ENCODE data around the gene ZBTB17. TPM values are rescaled to one million over a fixed set of nuclear protein-coding genes. Genes with fewer than 3 reads are reported as not detected.
A peak's percentile ranks its signal among the peaks of the same experiment; 100 is the strongest.
"Not testable (repeated sequence)": the region's sequence is repeated elsewhere in the genome, so short reads cannot be mapped to it uniquely, and the experiment has no call there.

ZBTB17 gene
- total and polyA plus RNA-seq, 4 donors: 16.7 to 50.8 (median 39.0) TPM

- no peak for DNase-seq (ENCODE audit: low read depth in 4 of 6, low spot score in 6 of 6)
- H3K27ac ChIP-seq (ENCODE audit: low read depth, low read length): no peak overlapping the region
- 94% methylated on average over 11 of the region's 11 CpGs for WGBS (ENCODE audit: insufficient coverage)
- H3K27me3 ChIP-seq (ENCODE audit: control insufficient read depth, insufficient read depth, low read length): no peaks in the 10 kb centered on the region
- no peaks in the 10 kb centered on the region for H3K4me1 ChIP-seq (ENCODE audit: control insufficient read depth, insufficient read depth, low read length)
- no peak overlapping the region for H3K4me3 ChIP-seq (ENCODE audit: low read depth, low read length)
- no peaks in the 10 kb centered on the region for H3K9me3 ChIP-seq (ENCODE audit: control insufficient read depth, insufficient read depth, low read length)
- H3K36me3 ChIP-seq (ENCODE audit: control insufficient read depth, insufficient read depth, low read length): peaks cover 70% of the 10 kb centered on the region
These were observed 44.5 kb downstream of the ZBTB17 start for GRCh38 chr1:15931401-15931800.

DNA sequence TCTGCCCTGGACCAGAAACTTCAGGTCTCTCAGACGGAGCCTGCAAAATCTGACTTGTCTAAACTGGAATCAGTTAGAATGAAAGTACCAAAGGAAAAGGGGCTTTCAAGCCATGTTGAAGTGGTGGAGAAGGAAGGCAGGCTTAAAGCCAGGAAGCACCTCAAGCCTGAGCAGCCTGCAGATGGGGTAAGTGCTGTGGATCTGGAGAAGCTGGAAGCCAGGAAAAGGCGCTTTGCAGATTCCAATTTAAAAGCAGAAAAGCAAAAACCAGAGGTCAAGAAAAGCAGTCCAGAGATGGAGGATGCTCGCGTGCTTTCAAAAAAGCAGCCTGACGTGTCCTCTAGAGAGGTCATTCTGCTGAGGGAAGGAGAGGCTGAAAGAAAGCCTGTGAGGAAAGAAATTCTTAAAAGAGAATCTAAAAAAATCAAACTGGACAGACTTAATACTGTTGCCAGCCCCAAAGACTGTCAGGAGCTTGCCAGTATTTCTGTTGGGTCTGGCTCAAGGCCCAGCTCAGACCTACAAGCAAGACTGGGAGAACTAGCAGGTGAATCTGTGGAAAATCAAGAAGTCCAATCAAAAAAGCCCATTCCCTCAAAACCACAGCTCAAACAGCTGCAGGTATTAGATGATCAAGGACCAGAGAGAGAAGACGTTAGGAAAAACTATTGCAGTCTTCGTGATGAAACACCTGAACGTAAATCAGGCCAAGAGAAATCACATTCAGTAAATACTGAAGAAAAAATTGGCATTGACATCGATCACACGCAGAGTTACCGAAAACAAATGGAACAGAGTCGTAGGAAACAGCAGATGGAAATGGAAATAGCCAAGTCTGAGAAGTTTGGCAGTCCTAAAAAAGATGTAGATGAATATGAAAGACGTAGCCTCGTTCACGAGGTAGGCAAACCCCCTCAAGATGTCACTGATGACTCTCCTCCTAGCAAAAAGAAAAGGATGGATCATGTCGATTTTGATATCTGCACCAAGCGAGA is 46.6 kb downstream of the ZBTB17 start:
- no peak overlapping the region for H3K4me3 ChIP-seq (ENCODE audit: low read depth, low read length)
- H3K27me3 ChIP-seq (ENCODE audit: control insufficient read depth, insufficient read depth, low read length): no peaks in the 10 kb centered on the region
- 81% methylated on average over 15 of the region's 17 CpGs for WGBS (ENCODE audit: insufficient coverage)
- DNase-seq (ENCODE audit: low read depth in 4 of 6, low spot score in 6 of 6): peak in 1 of 6 donors; percentile 87
- no peaks in the 10 kb centered on the region for H3K9me3 ChIP-seq (ENCODE audit: control insufficient read depth, insufficient read depth, low read length)
- H3K27ac ChIP-seq (ENCODE audit: low read depth, low read length): no peak overlapping the region
- peaks cover 54% of the 10 kb centered on the region for H3K36me3 ChIP-seq (ENCODE audit: control insufficient read depth, insufficient read depth, low read length)
- no peaks in the 10 kb centered on the region for H3K4me1 ChIP-seq (ENCODE audit: control insufficient read depth, insufficient read depth, low read length)

DNA sequence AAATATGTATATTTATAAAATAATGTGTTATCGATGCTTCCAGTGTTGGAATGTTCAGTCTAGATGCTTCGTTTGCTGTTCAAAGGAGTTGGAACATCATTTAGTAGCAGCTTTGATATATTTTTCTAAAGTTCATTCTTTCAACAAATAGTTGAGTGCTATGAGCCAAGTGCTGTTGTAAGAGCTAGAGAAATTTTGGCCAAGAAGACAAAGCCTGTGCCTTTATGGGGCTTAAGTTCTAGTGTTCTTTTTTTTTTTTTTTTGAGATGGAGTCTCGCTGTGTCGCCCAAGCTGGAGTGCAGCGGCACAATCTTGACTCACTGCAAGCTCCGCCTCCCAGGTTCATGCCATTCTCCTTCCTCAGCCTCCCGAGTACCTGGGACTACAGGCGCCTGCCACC is 49.5 kb downstream of the ZBTB17 start:
- not testable (repeated sequence) for H3K27me3 ChIP-seq (ENCODE audit: control insufficient read depth, insufficient read depth, low read length); H3K4me1 ChIP-seq (ENCODE audit: control insufficient read depth, insufficient read depth, low read length); H3K27ac ChIP-seq (ENCODE audit: low read depth, low read length); H3K4me3 ChIP-seq (ENCODE audit: low read depth, low read length); H3K9me3 ChIP-seq (ENCODE audit: control insufficient read depth, insufficient read depth, low read length); DNase-seq (ENCODE audit: low read depth in 4 of 6, low spot score in 6 of 6)
- peaks cover 36% of the 10 kb centered on the region for H3K36me3 ChIP-seq (ENCODE audit: control insufficient read depth, insufficient read depth, low read length)
- WGBS (ENCODE audit: insufficient coverage): 100% methylated on average over 1 of the region's 8 CpGs

DNA sequence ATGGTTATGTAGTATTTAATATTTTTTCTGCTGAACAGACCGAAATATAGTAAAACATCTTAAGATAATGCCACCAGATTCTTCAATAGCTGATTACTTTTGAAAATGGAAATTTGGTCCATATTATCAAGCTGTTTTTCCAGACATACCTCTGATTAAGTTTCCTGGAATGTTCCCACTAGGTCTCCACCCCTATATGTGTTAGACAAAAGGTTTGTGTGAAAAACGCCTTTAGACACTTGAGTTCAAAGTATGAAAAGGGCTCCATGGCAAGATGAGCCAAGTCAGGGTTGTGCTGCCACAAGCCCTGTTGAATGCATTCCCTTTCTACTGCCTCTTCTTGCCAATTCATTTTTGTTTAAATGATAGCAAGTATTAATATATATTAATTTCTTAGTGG is 52.7 kb downstream of the ZBTB17 start:
- WGBS (ENCODE audit: insufficient coverage): no CpG with 5 or more reads among the region's 2 CpGs
- H3K27ac ChIP-seq (ENCODE audit: low read depth, low read length): no peak overlapping the region
- peaks cover 27% of the 10 kb centered on the region for H3K36me3 ChIP-seq (ENCODE audit: control insufficient read depth, insufficient read depth, low read length)

DNA sequence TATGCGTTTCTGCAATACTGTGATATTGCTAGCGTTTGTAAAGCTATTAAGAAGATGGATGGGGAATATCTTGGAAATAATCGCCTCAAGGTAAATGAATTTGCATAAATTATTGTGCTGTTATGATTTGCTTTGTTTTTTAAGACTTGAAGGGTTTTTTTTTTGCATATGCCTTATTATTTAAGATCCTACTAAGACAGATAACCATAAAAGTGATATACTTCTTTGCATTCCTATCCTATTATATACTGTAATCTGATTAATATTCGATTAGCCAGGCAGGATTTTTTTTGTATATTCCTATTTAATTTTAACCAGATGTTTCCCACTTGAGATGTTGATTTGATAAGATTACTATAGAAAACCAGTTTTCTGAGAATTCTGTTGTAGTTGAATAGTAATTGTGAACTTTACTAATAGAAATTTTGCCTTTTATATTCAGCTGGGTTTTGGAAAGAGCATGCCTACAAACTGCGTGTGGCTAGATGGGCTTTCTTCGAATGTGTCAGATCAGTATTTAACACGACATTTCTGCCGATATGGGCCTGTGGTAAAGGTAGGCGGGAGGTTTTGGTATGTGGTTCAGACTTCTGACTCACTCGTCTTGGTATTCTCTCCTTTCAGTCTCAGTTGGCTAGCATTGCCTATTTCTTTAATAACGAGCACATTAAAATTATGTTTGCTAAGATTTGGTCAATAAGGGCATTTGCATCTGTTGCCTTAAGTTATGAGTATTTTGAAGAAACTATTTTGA is 56.8 kb downstream of the ZBTB17 start:
- Histone ChIP-seq H3K9me3 (ENCODE audit: control insufficient read depth, insufficient read depth, low read length) (no peaks in the 10 kb centered on the region), H3K36me3 (ENCODE audit: control insufficient read depth, insufficient read depth, low read length) (peaks cover 38% of the 10 kb centered on the region), H3K4me1 (ENCODE audit: control insufficient read depth, insufficient read depth, low read length) (no peaks in the 10 kb centered on the region), H3K27ac (ENCODE audit: low read depth, low read length) (no peak overlapping the region), H3K27me3 (ENCODE audit: control insufficient read depth, insufficient read depth, low read length) (no peaks in the 10 kb centered on the region), H3K4me3 (ENCODE audit: low read depth, low read length) (no peak overlapping the region)
- peak in 1 of 6 donors; percentile 70 for DNase-seq (ENCODE audit: low read depth in 4 of 6, low spot score in 6 of 6)
- 80% methylated on average over 3 of the region's 11 CpGs for WGBS (ENCODE audit: insufficient coverage)

More for the DNA sequence above, 52.7 kb downstream of the ZBTB17 start:
- H3K4me1 ChIP-seq (ENCODE audit: control insufficient read depth, insufficient read depth, low read length): no peaks in the 10 kb centered on the region
- H3K27me3 ChIP-seq (ENCODE audit: control insufficient read depth, insufficient read depth, low read length): no peaks in the 10 kb centered on the region
- no peak for DNase-seq (ENCODE audit: low read depth in 4 of 6, low spot score in 6 of 6)
- no peak overlapping the region for H3K4me3 ChIP-seq (ENCODE audit: low read depth, low read length)
- no peaks in the 10 kb centered on the region for H3K9me3 ChIP-seq (ENCODE audit: control insufficient read depth, insufficient read depth, low read length)

DNA sequence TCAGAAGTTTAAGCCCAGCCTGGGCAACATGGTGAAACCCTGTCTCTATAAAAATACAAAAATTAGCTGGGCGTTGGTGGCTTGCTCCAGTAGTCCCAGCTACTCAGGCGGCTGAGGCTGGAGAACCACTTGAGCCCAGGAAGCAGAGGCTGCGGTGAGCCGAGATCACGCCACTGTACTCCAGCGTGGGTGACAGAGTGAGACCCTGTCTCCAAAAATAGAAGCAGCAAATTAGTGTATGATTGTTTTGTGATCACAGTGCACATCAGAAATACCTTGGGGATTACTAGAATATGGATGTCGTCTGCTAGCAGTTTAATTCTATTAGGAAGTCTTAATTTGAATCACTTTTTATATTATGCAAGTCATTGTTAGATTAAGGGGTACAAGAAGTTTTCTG is 59.0 kb downstream of the ZBTB17 start:
- no peaks in the 10 kb centered on the region for H3K27me3 ChIP-seq (ENCODE audit: control insufficient read depth, insufficient read depth, low read length)
- peaks cover 35% of the 10 kb centered on the region for H3K36me3 ChIP-seq (ENCODE audit: control insufficient read depth, insufficient read depth, low read length)
- no peaks in the 10 kb centered on the region for H3K9me3 ChIP-seq (ENCODE audit: control insufficient read depth, insufficient read depth, low read length)
- DNase-seq (ENCODE audit: low read depth in 4 of 6, low spot score in 6 of 6): no peak
- WGBS (ENCODE audit: insufficient coverage): 85% methylated on average over 4 of the region's 7 CpGs
- H3K4me3 ChIP-seq (ENCODE audit: low read depth, low read length): no peak overlapping the region
- no peak overlapping the region for H3K27ac ChIP-seq (ENCODE audit: low read depth, low read length)
- no peaks in the 10 kb centered on the region for H3K4me1 ChIP-seq (ENCODE audit: control insufficient read depth, insufficient read depth, low read length)

GRCh38 chr1:15916417-15916816 is 59.5 kb downstream of the ZBTB17 start:
- Histone ChIP-seq H3K27me3 (ENCODE audit: control insufficient read depth, insufficient read depth, low read length) (no peaks in the 10 kb centered on the region), H3K27ac (ENCODE audit: low read depth, low read length) (no peak overlapping the region), H3K4me1 (ENCODE audit: control insufficient read depth, insufficient read depth, low read length) (no peaks in the 10 kb centered on the region), H3K9me3 (ENCODE audit: control insufficient read depth, insufficient read depth, low read length) (no peaks in the 10 kb centered on the region), H3K4me3 (ENCODE audit: low read depth, low read length) (no peak overlapping the region), H3K36me3 (ENCODE audit: control insufficient read depth, insufficient read depth, low read length) (peaks cover 40% of the 10 kb centered on the region)
- no peak for DNase-seq (ENCODE audit: low read depth in 4 of 6, low spot score in 6 of 6)
- no CpG with 5 or more reads among the region's 4 CpGs for WGBS (ENCODE audit: insufficient coverage)

DNA sequence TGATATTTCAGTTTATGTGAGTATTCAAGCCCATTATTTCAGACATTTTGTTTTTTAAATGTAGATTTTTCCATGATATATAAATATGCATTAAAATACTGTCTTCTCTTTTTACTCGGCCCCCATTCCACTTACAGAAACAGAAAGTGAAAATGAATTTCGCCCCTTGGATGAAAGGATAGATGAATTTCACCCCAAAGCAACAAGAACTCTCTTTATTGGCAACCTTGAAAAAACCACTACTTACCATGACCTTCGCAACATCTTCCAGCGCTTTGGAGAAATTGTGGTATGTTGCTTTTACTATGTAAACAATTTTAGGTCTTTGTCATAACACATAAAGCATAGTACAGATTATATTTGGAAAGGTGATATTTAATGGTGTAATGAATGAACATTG is 59.9 kb downstream of the ZBTB17 start:
- no peak overlapping the region for H3K4me3 ChIP-seq (ENCODE audit: low read depth, low read length)
- no peak for DNase-seq (ENCODE audit: low read depth in 4 of 6, low spot score in 6 of 6)
- H3K27ac ChIP-seq (ENCODE audit: low read depth, low read length): no peak overlapping the region
- H3K36me3 ChIP-seq (ENCODE audit: control insufficient read depth, insufficient read depth, low read length): peaks cover 37% of the 10 kb centered on the region
- no peaks in the 10 kb centered on the region for H3K4me1 ChIP-seq (ENCODE audit: control insufficient read depth, insufficient read depth, low read length)
- no peaks in the 10 kb centered on the region for H3K27me3 ChIP-seq (ENCODE audit: control insufficient read depth, insufficient read depth, low read length)
- WGBS (ENCODE audit: insufficient coverage): no CpG with 5 or more reads among the region's 4 CpGs
- H3K9me3 ChIP-seq (ENCODE audit: control insufficient read depth, insufficient read depth, low read length): no peaks in the 10 kb centered on the region

DNA sequence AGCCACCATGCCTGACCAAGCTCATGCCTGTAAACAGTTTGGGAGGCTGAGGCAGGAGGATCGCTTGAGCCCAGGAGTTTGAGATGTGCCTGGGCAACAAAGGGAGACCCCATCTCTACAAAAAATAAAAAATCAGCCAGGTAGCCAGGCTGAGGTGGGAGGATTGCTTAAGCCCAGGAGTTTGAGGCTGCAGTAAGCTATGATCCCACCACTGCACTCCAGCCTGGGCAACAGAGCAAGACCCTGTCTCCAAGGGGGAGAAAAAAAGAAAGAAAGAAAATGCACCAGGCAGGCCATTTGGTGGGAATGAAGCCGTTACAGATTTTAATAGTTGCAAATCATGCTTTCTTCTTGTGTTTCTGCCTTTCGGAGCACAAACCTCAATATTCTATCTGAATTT is 62.3 kb downstream of the ZBTB17 start:
- H3K4me3 ChIP-seq (ENCODE audit: low read depth, low read length); H3K27me3 ChIP-seq (ENCODE audit: control insufficient read depth, insufficient read depth, low read length); H3K9me3 ChIP-seq (ENCODE audit: control insufficient read depth, insufficient read depth, low read length); H3K4me1 ChIP-seq (ENCODE audit: control insufficient read depth, insufficient read depth, low read length); H3K27ac ChIP-seq (ENCODE audit: low read depth, low read length); DNase-seq (ENCODE audit: low read depth in 4 of 6, low spot score in 6 of 6): not testable (repeated sequence)
- no CpG with 5 or more reads among the region's 3 CpGs for WGBS (ENCODE audit: insufficient coverage)
- H3K36me3 ChIP-seq (ENCODE audit: control insufficient read depth, insufficient read depth, low read length): peaks cover 40% of the 10 kb centered on the region

All from spinal cord (tissue), 10 donors.